Progenitor cell of endocrine pancreas (in vitro differentiated cells): ENCODE measurements around the gene CHN1. TPM values are rescaled to one million over a fixed set of nuclear protein-coding genes. Genes with fewer than 3 reads are reported as not detected.

Source experiments
- DNase-seq: peaks from one replicate; pipeline ENCODE4 v3.0.0; 2021; ENCODE audit warnings: low spot score; ENCODE audit not compliant: unreplicated experiment
- H3K27ac Mint-ChIP-seq: 2 replicates; pipeline ENCODE4 v1.8.0; 2021; ENCODE audit warnings: mild to moderate bottlenecking, moderate library complexity, mixed read lengths
- H3K27me3 Mint-ChIP-seq: 2 replicates; pipeline ENCODE4 v1.8.0; 2021; ENCODE audit warnings: mixed read lengths
- H3K36me3 Mint-ChIP-seq: 2 replicates; pipeline ENCODE4 v1.8.0; 2022; ENCODE audit warnings: mixed read lengths; ENCODE audit not compliant: insufficient read depth
- H3K4me1 Mint-ChIP-seq: 2 replicates; pipeline ENCODE4 v1.8.0; 2021; ENCODE audit warnings: low read depth, mixed read lengths
- H3K4me3 Mint-ChIP-seq: 2 replicates; pipeline ENCODE4 v1.8.0; 2021; ENCODE audit warnings: low read depth, mild to moderate bottlenecking, moderate library complexity, mixed read lengths
- H3K9me3 Mint-ChIP-seq: 2 replicates; pipeline ENCODE4 v1.8.0; 2021; ENCODE audit warnings: low read depth, mixed read lengths
- CTCF ChIP-seq: fragments of 200-600 bp; sonication (generic); IDR thresholded peaks from one replicate; pipeline ENCODE4 v1.5.0; 2021; ENCODE audit warnings: antibody characterized with exemption, mild to moderate bottlenecking; ENCODE audit not compliant: unreplicated experiment
- total RNA-seq: library from RNA; stranded (reverse); gene quantifications from 2 replicates; pipeline ENCODE4 v1.2.1, GENCODE V29; 2021

Gene CHN1
- total RNA-seq, 1 donor from 2014 or later, result 50.3 TPM

- no peaks in the 10 kb centered on the region for H3K9me3 Mint-ChIP-seq
- no peak for TF ChIP-seq CTCF
- H3K4me1 Mint-ChIP-seq, result peaks cover 2% of the 10 kb centered on the region
- no peak within 1 kb of the TSS for H3K4me3 Mint-ChIP-seq
- peaks cover 6% of the 10 kb centered on the region for H3K27me3 Mint-ChIP-seq
- H3K27ac Mint-ChIP-seq, result no peak within 1 kb of the TSS
- no peaks in the 10 kb centered on the region for H3K36me3 Mint-ChIP-seq
- DNase-seq, result no peak
Measured at GRCh38 chr2:174764280-174765255, 240.6 kb downstream of the CHN1 start, which contains the start of gene CHRNA1. TSS of gene CHRNA1 (minus strand) at chr2:174764472. CDS start at chr2:174764394, 78 bp downstream.

- TF ChIP-seq CTCF, result no peak
- Mint-ChIP-seq H3K27ac (no peak overlapping the region), H3K4me3 (no peak overlapping the region), H3K4me1 (peaks cover 2% of the 10 kb centered on the region), H3K27me3 (peaks cover 4% of the 10 kb centered on the region), H3K36me3 (no peaks in the 10 kb centered on the region), H3K9me3 (no peaks in the 10 kb centered on the region)
- DNase-seq, result no peak
Measured at GRCh38 chr2:174763780-174764179, 241.4 kb downstream of the CHN1 start.

- no peak overlapping the region for H3K4me3 Mint-ChIP-seq
- no peak for DNase-seq
- no peak overlapping the region for H3K27ac Mint-ChIP-seq
- H3K27me3 Mint-ChIP-seq, result no peaks in the 10 kb centered on the region
- no peak for TF ChIP-seq CTCF
- H3K9me3 Mint-ChIP-seq, result no peaks in the 10 kb centered on the region
- no peaks in the 10 kb centered on the region for H3K36me3 Mint-ChIP-seq
- H3K4me1 Mint-ChIP-seq, result peaks cover 2% of the 10 kb centered on the region
Measured at GRCh38 chr2:174762464-174762863, 242.7 kb downstream of the CHN1 start.

- Mint-ChIP-seq H3K9me3 (no peaks in the 10 kb centered on the region), H3K27me3 (no peaks in the 10 kb centered on the region), H3K36me3 (no peaks in the 10 kb centered on the region), H3K4me1 (peaks cover 2% of the 10 kb centered on the region), H3K27ac (no peak overlapping the region), H3K4me3 (no peak overlapping the region)
- DNase-seq, result no peak
- TF ChIP-seq CTCF, result no peak
Measured at GRCh38 chr2:174761837-174762236, 243.3 kb downstream of the CHN1 start.

- TF ChIP-seq CTCF, result no peak
- H3K27me3 Mint-ChIP-seq, result no peaks in the 10 kb centered on the region
- H3K4me3 Mint-ChIP-seq, result no peak overlapping the region
- peaks cover 2% of the 10 kb centered on the region for H3K4me1 Mint-ChIP-seq
- H3K36me3 Mint-ChIP-seq, result no peaks in the 10 kb centered on the region
- no peak overlapping the region for H3K27ac Mint-ChIP-seq
- no peaks in the 10 kb centered on the region for H3K9me3 Mint-ChIP-seq
- no peak for DNase-seq
Measured at GRCh38 chr2:174760845-174761473, 244.2 kb downstream of the CHN1 start.
